Activated naive CD4-positive, alpha-beta T cell (primary cell): ENCODE data around the gene TMX1.

Experiments
- DNase-seq, 4 experiments: peaks; one replicate each; lab custom pipeline; 2025; lab: John Stamatoyannopoulos, UW

Gene TMX1

GRCh38 chr14:51293149-51293911 lies 53.3 kb downstream of the TMX1 start:
- DNase-seq: no peak

- no peak for DNase-seq
These were observed 53.9 kb downstream of the TMX1 start for GRCh38 chr14:51293912-51294389.

- DNase-seq: no peak
These were observed 55.0 kb downstream of the TMX1 start for GRCh38 chr14:51294951-51295525.

GRCh38 chr14:51295646-51296263 lies 55.7 kb downstream of the TMX1 start:
- no peak for DNase-seq

- no peak for DNase-seq
These were observed 57.0 kb downstream of the TMX1 start for GRCh38 chr14:51297066-51297465.

GRCh38 chr14:51298895-51299294 lies 58.8 kb downstream of the TMX1 start:
- no peak for DNase-seq

GRCh38 chr14:51302295-51303030 lies 62.4 kb downstream of the TMX1 start:
- DNase-seq: no peak

GRCh38 chr14:51304438-51304837 lies 64.4 kb downstream of the TMX1 start:
- DNase-seq: no peak

- DNase-seq: no peak
These were observed 64.9 kb downstream of the TMX1 start for GRCh38 chr14:51304941-51305340.

GRCh38 chr14:51305751-51306150 lies 65.7 kb downstream of the TMX1 start:
- no peak for DNase-seq
